Kidney (tissue), 14 donors: ENCODE results near the gene MED26. TPM values are rescaled to one million over a fixed set of nuclear protein-coding genes. Genes with fewer than 3 reads are reported as not detected.

Experiments
- DNase-seq, 5 donors: peaks; one replicate each; pipeline ENCODE4 v3.0.0-alpha.2; 2013 to 2020
- FAIRE-seq: peaks from 2 replicates; lab custom pipeline; 2012; peaks lifted over from hg19 to GRCh38; lab: Jason Lieb, UNC
- H3K27ac ChIP-seq, 2 donors: one replicate each; pipeline ENCODE4 v1.7.0; 2013; ENCODE audit warnings: low read depth in 2 of 2, low read length in 2 of 2, inconsistent platforms in 1 of 2
- H3K27me3 ChIP-seq: one replicate; pipeline ENCODE4 v1.7.1; 2013; ENCODE audit warnings: low read length, inconsistent platforms; ENCODE audit not compliant: control insufficient read depth, insufficient read depth
- H3K36me3 ChIP-seq, 3 donors: one replicate each; pipeline versions ENCODE4 v1.7.0 to v1.7.1; 2013; ENCODE audit warnings: low read length in 3 of 3, control low read depth in 1 of 3, inconsistent platforms in 1 of 3; ENCODE audit not compliant: insufficient read depth in 3 of 3, control insufficient read depth in 2 of 3
- H3K4me1 ChIP-seq, 3 donors: one replicate each; pipeline versions ENCODE4 v1.7.0 to v1.7.1; 2013; ENCODE audit warnings: low read length in 3 of 3, inconsistent platforms in 1 of 3, low read depth in 1 of 3; ENCODE audit not compliant: control insufficient read depth in 2 of 3, insufficient read depth in 2 of 3
- H3K4me3 ChIP-seq, 3 donors: one replicate each; pipeline versions ENCODE4 v1.7.0 to v1.8.1; 2013; ENCODE audit warnings: low read length in 3 of 3, control low read depth in 1 of 3, inconsistent platforms in 1 of 3
- H3K9ac ChIP-seq, 3 donors: one replicate each; pipeline versions ENCODE4 v1.7.0 to v1.7.1; 2013; ENCODE audit warnings: low read length in 3 of 3, control low read depth in 1 of 3, inconsistent platforms in 1 of 3
- H3K9me3 ChIP-seq, 3 donors: one replicate each; pipeline versions ENCODE4 v1.7.0 to v1.7.1; 2013; ENCODE audit warnings: low read length in 3 of 3, control low read depth in 1 of 3, inconsistent platforms in 1 of 3; ENCODE audit not compliant: control insufficient read depth in 2 of 3, insufficient read depth in 1 of 3
- intact Hi-C: fragments of 100-400 bp; cut with DNase I; formaldehyde crosslinking; loops from one replicate; pipeline ENCODE4 v1.11.1; 2022
- polyA plus RNA-seq: library from polyadenylated mRNA; stranded (reverse); fragments of 350-450 nt; fragmentation: Illumina TruSeq; extraction: RNeasy Lipid Tissue Mini Kit (QIAGEN cat#74804); gene quantifications from one replicate; pipeline ENCODE4 v1.2.3, GENCODE V29; 2014; ENCODE audit warnings: low read depth, low replicate concordance; ENCODE audit not compliant: insufficient read depth
- total RNA-seq: library from RNA; stranded (reverse); fragmentation: NEBNext Ultra II Directional; extraction: Animal tissue kit (Norgen Biotek cat#: 25700); gene quantifications from one replicate; pipeline ENCODE4 v1.2.1, GENCODE V29; 2021
- TF ChIP-seq, protein P1 (sequence below): IDR thresholded peaks from 3 replicates; pipeline ENCODE4 v1.5.1; 2012; ENCODE audit warnings: mild to moderate bottlenecking, moderate library complexity, borderline replicate concordance; ENCODE audit not compliant: insufficient read depth; ENCODE audit errors: extremely low read depth
- donor health status: control.
- donor health status: control.
- donor health status: control.
- donor health status: control.
- donor health status: control.
- donor health status: DM: yes; HTN: yes; CAD: no.
- donor health status: Normal renal cell carcinoma (clear cell type).

Gene MED26
- total and polyA plus RNA-seq, 2 donors from 2014 or later = 3.6 to 11.8 TPM

- Histone ChIP-seq H3K36me3 (peaks cover 4 to 12% (median 11%) of the 10 kb centered on the region in 3 donors), H3K27me3 (no peaks in the 10 kb centered on the region), H3K9me3 (no peaks in the 10 kb centered on the region), H3K4me3 (no peak overlapping the region), H3K27ac (no peak overlapping the region), H3K4me1 (no peaks in the 10 kb centered on the region), H3K9ac (no peak overlapping the region)
- intact Hi-C loops = no loop called here
- FAIRE-seq (no peak), DNase-seq (no peak)
- TF ChIP-seq, protein P1, sequence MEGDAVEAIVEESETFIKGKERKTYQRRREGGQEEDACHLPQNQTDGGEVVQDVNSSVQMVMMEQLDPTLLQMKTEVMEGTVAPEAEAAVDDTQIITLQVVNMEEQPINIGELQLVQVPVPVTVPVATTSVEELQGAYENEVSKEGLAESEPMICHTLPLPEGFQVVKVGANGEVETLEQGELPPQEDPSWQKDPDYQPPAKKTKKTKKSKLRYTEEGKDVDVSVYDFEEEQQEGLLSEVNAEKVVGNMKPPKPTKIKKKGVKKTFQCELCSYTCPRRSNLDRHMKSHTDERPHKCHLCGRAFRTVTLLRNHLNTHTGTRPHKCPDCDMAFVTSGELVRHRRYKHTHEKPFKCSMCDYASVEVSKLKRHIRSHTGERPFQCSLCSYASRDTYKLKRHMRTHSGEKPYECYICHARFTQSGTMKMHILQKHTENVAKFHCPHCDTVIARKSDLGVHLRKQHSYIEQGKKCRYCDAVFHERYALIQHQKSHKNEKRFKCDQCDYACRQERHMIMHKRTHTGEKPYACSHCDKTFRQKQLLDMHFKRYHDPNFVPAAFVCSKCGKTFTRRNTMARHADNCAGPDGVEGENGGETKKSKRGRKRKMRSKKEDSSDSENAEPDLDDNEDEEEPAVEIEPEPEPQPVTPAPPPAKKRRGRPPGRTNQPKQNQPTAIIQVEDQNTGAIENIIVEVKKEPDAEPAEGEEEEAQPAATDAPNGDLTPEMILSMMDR = no peak
Observed at GRCh38 chr19:16637535-16637934, 9.5 kb upstream of the MED26 start.

DNA sequence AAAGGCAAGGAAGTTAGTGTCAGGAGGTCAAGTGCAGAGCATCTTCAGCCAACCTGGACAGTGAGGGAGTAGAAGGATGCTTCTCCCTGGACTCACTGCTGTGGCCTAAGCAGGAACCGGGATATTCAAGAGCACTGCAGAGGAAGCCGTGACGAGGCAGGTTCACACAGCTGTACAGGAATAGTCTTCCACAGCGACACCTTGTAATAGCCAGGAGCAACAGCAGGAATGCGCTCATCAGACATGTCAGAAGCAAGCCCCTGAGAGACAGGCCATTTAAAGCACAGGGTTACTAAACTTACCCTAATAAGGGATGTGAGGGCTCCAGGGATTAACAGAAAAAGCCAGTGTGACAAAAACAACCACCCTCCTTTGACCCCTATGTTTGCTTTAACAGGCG lies 3.5 kb upstream of the MED26 start:
- H3K9ac ChIP-seq = no peak overlapping the region
- FAIRE-seq = no peak
- no peaks in the 10 kb centered on the region for H3K9me3 ChIP-seq
- H3K27ac ChIP-seq = no peak overlapping the region
- TF ChIP-seq, protein P1 = no peak
- peaks cover 2 to 4% (median 3%) of the 10 kb centered on the region in 3 donors for H3K36me3 ChIP-seq
- DNase-seq = no peak
- H3K4me1 ChIP-seq = peaks cover 0 to 2% (median 0%) of the 10 kb centered on the region in 3 donors
- no peaks in the 10 kb centered on the region for H3K27me3 ChIP-seq
- intact Hi-C loops = no loop called here
- H3K4me3 ChIP-seq = no peak overlapping the region

DNA sequence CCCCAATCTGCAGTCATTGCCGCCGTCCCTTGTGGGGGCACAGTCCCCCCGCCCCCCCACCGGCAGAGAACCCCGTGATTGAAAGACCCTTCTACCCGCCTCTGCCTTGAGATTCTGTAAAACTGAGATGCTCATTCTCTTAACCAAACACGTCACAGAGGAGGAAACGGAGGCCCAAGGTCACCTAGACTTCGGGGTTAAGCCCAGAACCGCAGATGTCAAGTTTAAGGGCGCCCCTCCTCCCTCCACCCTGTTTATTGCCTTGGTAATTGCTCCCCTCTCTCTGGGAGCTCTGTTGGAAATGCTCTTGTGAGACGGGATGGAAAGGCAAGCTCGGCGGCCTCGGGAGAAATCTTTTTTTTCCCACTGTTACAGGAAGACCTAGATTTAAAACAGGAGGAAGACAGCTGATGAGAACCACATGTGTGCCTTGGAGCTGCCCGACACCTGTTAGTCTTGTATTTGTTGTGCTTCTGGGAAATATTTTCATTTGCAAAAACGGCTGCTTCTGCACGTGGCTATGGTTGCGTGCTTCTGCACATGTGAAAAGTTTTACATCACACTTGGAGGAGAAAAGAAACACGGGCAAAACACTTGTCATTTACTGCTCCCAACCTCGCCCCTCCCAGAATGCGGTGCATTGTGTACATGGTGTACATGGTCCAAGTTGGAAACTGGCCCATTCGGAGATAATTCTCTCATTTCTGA lies 1.1 kb upstream of the MED26 start:
- no peak for FAIRE-seq
- peak overlapping the region; percentile 94 to 96 for H3K27ac ChIP-seq
- intact Hi-C loops = no loop called here

More for the DNA sequence above, 1.1 kb upstream of the MED26 start:
- TF ChIP-seq, protein P1 = no peak
- DNase-seq = peak in 4 of 5 donors; percentile 23 to 75 (median 48)
- Histone ChIP-seq H3K9ac (peak overlapping the region in 1 of 3 donors; percentile 80), H3K9me3 (no peaks in the 10 kb centered on the region), H3K4me1 (peaks cover 0 to 7% (median 5%) of the 10 kb centered on the region in 3 donors), H3K4me3 (peak overlapping the region; percentile 63 to 77 (median 68)), H3K36me3 (peaks cover 2 to 9% (median 3%) of the 10 kb centered on the region in 3 donors), H3K27me3 (no peaks in the 10 kb centered on the region)
